GM12878 (cell line): ENCODE results near the gene MTA3. TPM values are rescaled to one million over a fixed set of nuclear protein-coding genes. Genes with fewer than 3 reads are reported as not detected.
A peak's percentile ranks its signal among the peaks of the same experiment; 100 is the strongest.

Source experiments
- BCL3 ChIP-seq: IDR thresholded peaks from 2 replicates; pipeline ENCODE4 v1.6.1; 2011; ENCODE audit warnings: borderline replicate concordance, low read depth, mild to moderate bottlenecking, moderate library complexity, low read length; ENCODE audit not compliant: insufficient read depth, poor library complexity, severe bottlenecking
- CBX3 ChIP-seq: fragments of 200-600 bp; sonication (generic); IDR thresholded peaks from 2 replicates; pipeline ENCODE4 v1.6.1; 2016; ENCODE audit warnings: low read depth, borderline replicate concordance
- DPF2 ChIP-seq: fragments of 450-650 bp; IDR thresholded peaks from 2 replicates; pipeline ENCODE4 v1.6.1; 2017; ENCODE audit warnings: mild to moderate bottlenecking
- EGR1 ChIP-seq, 2 experiments: IDR thresholded peaks; 1 replicate in 1 of 2; 2 replicates in 1 of 2; pipeline ENCODE4 v1.6.1; 2011 to 2012; ENCODE audit warnings: low read depth in 2 of 2, low read length in 2 of 2, borderline replicate concordance in 1 of 2, mild to moderate bottlenecking in 1 of 2, moderate library complexity in 1 of 2
- IRF4 ChIP-seq: IDR thresholded peaks from 2 replicates; pipeline ENCODE4 v1.6.1; 2011; ENCODE audit warnings: low read depth, low read length
- MEF2A ChIP-seq: IDR thresholded peaks from 2 replicates; pipeline ENCODE4 v1.6.1; 2011; ENCODE audit warnings: low read depth, mild to moderate bottlenecking, low read length, moderate library complexity; ENCODE audit not compliant: insufficient read depth
- NFIC ChIP-seq: IDR thresholded peaks from 2 replicates; pipeline ENCODE4 v1.6.1; 2012; ENCODE audit warnings: low read depth, mild to moderate bottlenecking, inconsistent platforms, low read length, moderate library complexity
- PML ChIP-seq: IDR thresholded peaks from 2 replicates; pipeline ENCODE4 v1.6.1; 2012; ENCODE audit warnings: low read length, inconsistent platforms
- POLR2AphosphoS5 ChIP-seq: IDR thresholded peaks from 2 replicates; pipeline ENCODE4 v1.6.1; 2011; ENCODE audit warnings: mild to moderate bottlenecking, low read length, inconsistent platforms
- RFX5 ChIP-seq: IDR thresholded peaks from 2 replicates; pipeline ENCODE4 v1.6.1; 2011; ENCODE audit warnings: low read depth, low read length, improper control_type of control experiment
- WRNIP1 ChIP-seq: IDR thresholded peaks from 2 replicates; pipeline ENCODE4 v1.6.1; 2011; ENCODE audit warnings: low read depth, low read length, improper control_type of control experiment, borderline replicate concordance
- ZBTB11 ChIP-seq: fragments of 450-650 bp; formaldehyde crosslinking; IDR thresholded peaks from 2 replicates; pipeline ENCODE4 v1.5.0; 2022; ENCODE audit warnings: mild to moderate bottlenecking, missing genetic modification characterization
- ZNF207 ChIP-seq: fragments of 450-650 bp; IDR thresholded peaks from 2 replicates; pipeline ENCODE4 v1.6.1; 2014; ENCODE audit warnings: antibody characterized with exemption, mild to moderate bottlenecking, borderline replicate concordance
- ZNF217 ChIP-seq: fragments of 450-650 bp; IDR thresholded peaks from 2 replicates; pipeline ENCODE4 v1.6.1; 2017; ENCODE audit warnings: antibody characterized with exemption, mild to moderate bottlenecking
- ZNF384 ChIP-seq: IDR thresholded peaks from 2 replicates; pipeline ENCODE4 v1.6.1; 2012; ENCODE audit warnings: low read depth, mild to moderate bottlenecking, low read length, improper control_type of control experiment, borderline replicate concordance
- polyA plus RNA-seq, 11 experiments: library from polyadenylated mRNA; depleted of rRNA in 4 of 11; unstranded in 6 of 11; stranded (reverse) in 5 of 11; fragments of >200 nt; fragmentation: Nextera tagmentation in 4 of 11; fragmentation: Illumina TruSeq in 1 of 11; extraction: Ambion mirVana in 4 of 11; extraction: Trizol in 1 of 11; gene quantifications; 1 replicate in 1 of 11; 2 replicates in 10 of 11; pipeline versions ENCODE4 v1.2.1 to v1.2.3, GENCODE V29; 2011 to 2016; ENCODE audit warnings: inconsistent platforms in 2 of 11, missing spikeins in 2 of 11, low read depth in 1 of 11
- total RNA-seq, 4 experiments: library from RNA; depleted of rRNA in 3 of 4; stranded (reverse); fragments of >200 nt in 3 of 4; fragmentation: Illumina TruSeq in 1 of 4; extraction: Trizol in 1 of 4; gene quantifications; 2 replicates each; pipeline versions ENCODE4 v1.2.1 to v1.2.3, GENCODE V29; 2013 to 2021
- TF ChIP-seq, protein P1 (sequence below): fragments of 450-650 bp; IDR thresholded peaks from 2 replicates; pipeline ENCODE4 v1.6.1; 2017; ENCODE audit warnings: low read depth, mild to moderate bottlenecking, moderate library complexity
- TF ChIP-seq, protein P2 (sequence below): fragments of 450-650 bp; IDR thresholded peaks from 2 replicates; pipeline ENCODE4 v1.6.1; 2017; ENCODE audit warnings: mild to moderate bottlenecking, moderate library complexity
- TF ChIP-seq, protein P3 (sequence below): IDR thresholded peaks from 2 replicates; pipeline ENCODE4 v1.6.1; 2012; ENCODE audit warnings: low read depth, low read length, improper control_type of control experiment

Gene MTA3
- total and polyA plus RNA-seq, 10 of the 15 experiments (the other 5 are each of a cell fraction or from before 2014, with no cell fraction given), result 17.6 to 45.5 (median 26.5) TPM

- TF ChIP-seq, protein P1, sequence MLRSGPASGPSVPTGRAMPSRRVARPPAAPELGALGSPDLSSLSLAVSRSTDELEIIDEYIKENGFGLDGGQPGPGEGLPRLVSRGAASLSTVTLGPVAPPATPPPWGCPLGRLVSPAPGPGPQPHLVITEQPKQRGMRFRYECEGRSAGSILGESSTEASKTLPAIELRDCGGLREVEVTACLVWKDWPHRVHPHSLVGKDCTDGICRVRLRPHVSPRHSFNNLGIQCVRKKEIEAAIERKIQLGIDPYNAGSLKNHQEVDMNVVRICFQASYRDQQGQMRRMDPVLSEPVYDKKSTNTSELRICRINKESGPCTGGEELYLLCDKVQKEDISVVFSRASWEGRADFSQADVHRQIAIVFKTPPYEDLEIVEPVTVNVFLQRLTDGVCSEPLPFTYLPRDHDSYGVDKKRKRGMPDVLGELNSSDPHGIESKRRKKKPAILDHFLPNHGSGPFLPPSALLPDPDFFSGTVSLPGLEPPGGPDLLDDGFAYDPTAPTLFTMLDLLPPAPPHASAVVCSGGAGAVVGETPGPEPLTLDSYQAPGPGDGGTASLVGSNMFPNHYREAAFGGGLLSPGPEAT, result peak; percentile 56; the same call in 1 of the 2 replicates
- TF ChIP-seq ZNF384, result no peak
- no peak for TF ChIP-seq ZNF217
- no peak for TF ChIP-seq MEF2A
- TF ChIP-seq ZBTB11, result no peak
- no peak for TF ChIP-seq EGR1 (IDR thresholded peaks at IDR 0.05; ENCODE audit: borderline replicate concordance in 1 of 2, low read depth in 2 of 2, low read length in 2 of 2)
- no peak for TF ChIP-seq BCL3
- TF ChIP-seq RFX5, result no peak
- no peak for TF ChIP-seq CBX3
- no peak for TF ChIP-seq NFIC
- TF ChIP-seq, protein P2, sequence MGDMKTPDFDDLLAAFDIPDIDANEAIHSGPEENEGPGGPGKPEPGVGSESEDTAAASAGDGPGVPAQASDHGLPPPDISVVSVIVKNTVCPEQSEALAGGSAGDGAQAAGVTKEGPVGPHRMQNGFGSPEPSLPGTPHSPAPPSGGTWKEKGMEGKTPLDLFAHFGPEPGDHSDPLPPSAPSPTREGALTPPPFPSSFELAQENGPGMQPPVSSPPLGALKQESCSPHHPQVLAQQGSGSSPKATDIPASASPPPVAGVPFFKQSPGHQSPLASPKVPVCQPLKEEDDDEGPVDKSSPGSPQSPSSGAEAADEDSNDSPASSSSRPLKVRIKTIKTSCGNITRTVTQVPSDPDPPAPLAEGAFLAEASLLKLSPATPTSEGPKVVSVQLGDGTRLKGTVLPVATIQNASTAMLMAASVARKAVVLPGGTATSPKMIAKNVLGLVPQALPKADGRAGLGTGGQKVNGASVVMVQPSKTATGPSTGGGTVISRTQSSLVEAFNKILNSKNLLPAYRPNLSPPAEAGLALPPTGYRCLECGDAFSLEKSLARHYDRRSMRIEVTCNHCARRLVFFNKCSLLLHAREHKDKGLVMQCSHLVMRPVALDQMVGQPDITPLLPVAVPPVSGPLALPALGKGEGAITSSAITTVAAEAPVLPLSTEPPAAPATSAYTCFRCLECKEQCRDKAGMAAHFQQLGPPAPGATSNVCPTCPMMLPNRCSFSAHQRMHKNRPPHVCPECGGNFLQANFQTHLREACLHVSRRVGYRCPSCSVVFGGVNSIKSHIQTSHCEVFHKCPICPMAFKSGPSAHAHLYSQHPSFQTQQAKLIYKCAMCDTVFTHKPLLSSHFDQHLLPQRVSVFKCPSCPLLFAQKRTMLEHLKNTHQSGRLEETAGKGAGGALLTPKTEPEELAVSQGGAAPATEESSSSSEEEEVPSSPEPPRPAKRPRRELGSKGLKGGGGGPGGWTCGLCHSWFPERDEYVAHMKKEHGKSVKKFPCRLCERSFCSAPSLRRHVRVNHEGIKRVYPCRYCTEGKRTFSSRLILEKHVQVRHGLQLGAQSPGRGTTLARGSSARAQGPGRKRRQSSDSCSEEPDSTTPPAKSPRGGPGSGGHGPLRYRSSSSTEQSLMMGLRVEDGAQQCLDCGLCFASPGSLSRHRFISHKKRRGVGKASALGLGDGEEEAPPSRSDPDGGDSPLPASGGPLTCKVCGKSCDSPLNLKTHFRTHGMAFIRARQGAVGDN, result peak; percentile 96
- TF ChIP-seq POLR2AphosphoS5, result no peak
- TF ChIP-seq WRNIP1, result no peak
- no peak for TF ChIP-seq ZNF207
- TF ChIP-seq, protein P3, sequence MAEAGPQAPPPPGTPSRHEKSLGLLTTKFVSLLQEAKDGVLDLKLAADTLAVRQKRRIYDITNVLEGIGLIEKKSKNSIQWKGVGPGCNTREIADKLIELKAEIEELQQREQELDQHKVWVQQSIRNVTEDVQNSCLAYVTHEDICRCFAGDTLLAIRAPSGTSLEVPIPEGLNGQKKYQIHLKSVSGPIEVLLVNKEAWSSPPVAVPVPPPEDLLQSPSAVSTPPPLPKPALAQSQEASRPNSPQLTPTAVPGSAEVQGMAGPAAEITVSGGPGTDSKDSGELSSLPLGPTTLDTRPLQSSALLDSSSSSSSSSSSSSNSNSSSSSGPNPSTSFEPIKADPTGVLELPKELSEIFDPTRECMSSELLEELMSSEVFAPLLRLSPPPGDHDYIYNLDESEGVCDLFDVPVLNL, result no peak
- peak; percentile 55 for TF ChIP-seq DPF2
- no peak for TF ChIP-seq IRF4
- TF ChIP-seq PML, result no peak
Observed at GRCh38 chr2:42754021-42754775, 185.8 kb downstream of the MTA3 start (continued).
